Glomerular visceral epithelial cell (primary cell): Measurements from ENCODE around the gene PGLYRP1.

Experiments
- DNase-seq: peaks from one replicate; pipeline ENCODE4 v3.0.0-alpha.2; 2016; ENCODE audit errors: extremely low spot score

Gene PGLYRP1

GRCh38 chr19:45969676-45970075, 53.2 kb downstream of the PGLYRP1 start:
- DNase-seq, result no peak
